Measurements from ENCODE around the gene C1QTNF8. TPM values are rescaled to one million over a fixed set of nuclear protein-coding genes. Genes with fewer than 3 reads are reported as not detected.

C1QTNF8 gene
- total RNA-seq, 4 donors from 2014 or later: not detected

DNA sequence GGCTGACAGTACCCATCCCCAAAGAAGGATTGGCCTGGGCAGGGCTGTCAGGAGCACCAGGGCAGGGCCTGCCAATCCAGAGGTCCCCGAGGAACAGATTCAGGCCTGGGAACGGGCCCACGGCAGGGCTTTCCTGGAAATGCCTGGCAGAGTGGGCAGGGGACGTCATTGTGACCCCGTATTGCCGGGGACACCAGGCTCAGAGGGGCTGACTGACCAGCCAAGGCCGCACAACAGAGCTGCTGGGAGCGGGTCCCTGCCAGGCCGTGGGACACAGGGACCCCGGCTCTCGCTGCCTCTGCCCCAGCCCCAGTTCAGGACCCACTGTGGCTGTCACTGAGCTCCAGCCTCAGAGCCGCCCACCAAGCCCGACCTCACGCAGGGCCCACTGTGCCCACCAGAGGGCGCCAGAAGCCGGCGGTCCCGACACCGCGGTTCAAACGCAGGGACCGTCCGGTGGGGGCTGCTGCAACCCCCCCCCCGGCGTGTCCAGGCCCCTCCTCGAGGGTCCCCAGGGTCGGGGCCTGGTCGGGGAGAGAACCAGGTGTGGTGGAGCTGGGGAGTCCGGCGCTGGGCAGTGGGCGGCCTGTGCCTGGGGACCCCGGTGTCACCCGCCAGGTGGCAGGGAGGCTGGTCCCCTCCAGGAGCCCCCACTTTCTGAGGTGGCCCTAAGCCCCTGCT is 38.7 kb downstream of the C1QTNF8 start:
- Histone ChIP-seq H3K4me1 (peaks cover 0 to 7% (median 6%) of the 10 kb centered on the region in 4 donors), H3K4me3 (no peak overlapping the region), H3K27ac (replicated peaks in 1 of 4) (no peak overlapping the region), H3K27me3 (peaks cover 0 to 91% (median 22%) of the 10 kb centered on the region in 4 donors), H3K9me3 (peaks cover 0 to 13% (median 6%) of the 10 kb centered on the region in 4 donors), H3K36me3 (no peaks in the 10 kb centered on the region)
- intact Hi-C loops (cut with DNase I): no loop called here
- TF ChIP-seq POLR2AphosphoS5 (IDR thresholded peaks at IDR 0.05) (no peak), POLR2A (IDR thresholded peaks at IDR 0.05; ENCODE audit: low read depth) (no peak)
- TF ChIP-seq, protein P1, sequence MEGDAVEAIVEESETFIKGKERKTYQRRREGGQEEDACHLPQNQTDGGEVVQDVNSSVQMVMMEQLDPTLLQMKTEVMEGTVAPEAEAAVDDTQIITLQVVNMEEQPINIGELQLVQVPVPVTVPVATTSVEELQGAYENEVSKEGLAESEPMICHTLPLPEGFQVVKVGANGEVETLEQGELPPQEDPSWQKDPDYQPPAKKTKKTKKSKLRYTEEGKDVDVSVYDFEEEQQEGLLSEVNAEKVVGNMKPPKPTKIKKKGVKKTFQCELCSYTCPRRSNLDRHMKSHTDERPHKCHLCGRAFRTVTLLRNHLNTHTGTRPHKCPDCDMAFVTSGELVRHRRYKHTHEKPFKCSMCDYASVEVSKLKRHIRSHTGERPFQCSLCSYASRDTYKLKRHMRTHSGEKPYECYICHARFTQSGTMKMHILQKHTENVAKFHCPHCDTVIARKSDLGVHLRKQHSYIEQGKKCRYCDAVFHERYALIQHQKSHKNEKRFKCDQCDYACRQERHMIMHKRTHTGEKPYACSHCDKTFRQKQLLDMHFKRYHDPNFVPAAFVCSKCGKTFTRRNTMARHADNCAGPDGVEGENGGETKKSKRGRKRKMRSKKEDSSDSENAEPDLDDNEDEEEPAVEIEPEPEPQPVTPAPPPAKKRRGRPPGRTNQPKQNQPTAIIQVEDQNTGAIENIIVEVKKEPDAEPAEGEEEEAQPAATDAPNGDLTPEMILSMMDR (IDR thresholded peaks at IDR 0.05): peak; percentile 49 to 85 (median 61)
- DNase-seq (ENCODE audit: extremely low spot score): no peak
- WGBS: 35% methylated on average over 4 of the region's 33 CpGs

DNA sequence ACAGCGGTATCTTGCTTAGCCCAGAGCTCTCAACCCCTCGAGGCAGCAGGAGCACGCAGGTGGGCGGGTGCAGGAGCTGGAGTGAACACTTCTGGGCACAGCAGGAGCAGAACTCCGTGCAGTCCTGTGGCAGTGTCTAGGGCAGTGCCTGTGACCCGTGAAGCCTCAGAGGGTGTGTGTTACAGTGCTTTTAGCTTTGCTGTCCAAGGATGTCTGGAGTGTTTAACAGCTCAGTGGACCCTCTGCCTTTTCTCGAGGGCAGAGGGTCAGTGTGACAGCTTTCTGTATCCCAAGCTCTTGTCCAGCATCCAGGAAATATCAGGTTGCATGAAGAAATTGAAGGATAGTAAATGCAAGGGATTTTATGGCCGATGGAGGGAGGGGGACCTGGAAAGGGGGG is 39.8 kb downstream of the C1QTNF8 start:
- peaks cover 0 to 13% (median 6%) of the 10 kb centered on the region in 4 donors for H3K9me3 ChIP-seq
- no peak for DNase-seq (ENCODE audit: extremely low spot score)
- intact Hi-C loops (cut with DNase I): no loop called here
- H3K4me1 ChIP-seq: peaks cover 0 to 7% (median 6%) of the 10 kb centered on the region in 4 donors
- no peak overlapping the region for H3K4me3 ChIP-seq
- H3K27me3 ChIP-seq: peaks cover 0 to 90% (median 22%) of the 10 kb centered on the region in 4 donors
- no peak overlapping the region for H3K27ac ChIP-seq (replicated peaks in 1 of 4)
- H3K36me3 ChIP-seq: no peaks in the 10 kb centered on the region
- TF ChIP-seq, protein P1 (IDR thresholded peaks at IDR 0.05): no peak
- TF ChIP-seq POLR2A (IDR thresholded peaks at IDR 0.05; ENCODE audit: low read depth) (no peak), POLR2AphosphoS5 (IDR thresholded peaks at IDR 0.05) (no peak), EP300 (IDR thresholded peaks at IDR 0.05) (no peak)
- WGBS: 71% methylated on average over 8 of the region's 8 CpGs

GRCh38 chr16:1055557-1055924 is 40.5 kb downstream of the C1QTNF8 start:
- 75% methylated on average over 13 of the region's 13 CpGs for WGBS
- Histone ChIP-seq H3K27me3 (peaks cover 0 to 89% (median 22%) of the 10 kb centered on the region in 4 donors), H3K36me3 (no peaks in the 10 kb centered on the region), H3K4me1 (peaks cover 0 to 7% (median 6%) of the 10 kb centered on the region in 4 donors), H3K9me3 (peaks cover 0 to 13% (median 6%) of the 10 kb centered on the region in 4 donors), H3K4me3 (no peak overlapping the region), H3K27ac (replicated peaks in 1 of 4) (no peak overlapping the region)
- no peak for DNase-seq (ENCODE audit: extremely low spot score)
- TF ChIP-seq POLR2AphosphoS5 (IDR thresholded peaks at IDR 0.05) (no peak), POLR2A (IDR thresholded peaks at IDR 0.05; ENCODE audit: low read depth) (no peak), EP300 (IDR thresholded peaks at IDR 0.05) (no peak)
- TF ChIP-seq, protein P1 (IDR thresholded peaks at IDR 0.05): no peak
- intact Hi-C loops (cut with DNase I): loop anchor here (2.0 kb wide), 1 partner anchor 241 kb away; no protein-coding TSS in a partner anchor

- no peak for TF ChIP-seq EP300 (IDR thresholded peaks at IDR 0.05)
- TF ChIP-seq, protein P1 (IDR thresholded peaks at IDR 0.05): peak; percentile 67 to 86 (median 71)
- intact Hi-C loops (cut with DNase I): loop anchor here (2.0 kb wide), 1 partner anchor 240 kb away; no protein-coding TSS in a partner anchor
- Histone ChIP-seq H3K9me3 (peaks cover 0 to 13% (median 6%) of the 10 kb centered on the region in 4 donors), H3K27ac (replicated peaks in 1 of 4) (no peak overlapping the region), H3K36me3 (no peaks in the 10 kb centered on the region), H3K4me3 (no peak overlapping the region), H3K4me1 (peaks cover 0 to 7% (median 6%) of the 10 kb centered on the region in 4 donors), H3K27me3 (peaks cover 0 to 92% (median 22%) of the 10 kb centered on the region in 4 donors)
- 12% methylated on average over 24 of the region's 34 CpGs for WGBS
- DNase-seq (ENCODE audit: extremely low spot score): no peak
These were observed 41.1 kb downstream of the C1QTNF8 start for GRCh38 chr16:1054660-1055556.

Measured in esophagus muscularis mucosa (tissue), 4 donors.